Lung (tissue), 12 donors: ENCODE data around the gene NPEPL1. TPM values are rescaled to one million over a fixed set of nuclear protein-coding genes. Genes with fewer than 3 reads are reported as not detected.

ENCODE experiments used
- ATAC-seq: fragments of 200-7000 bp; cut with Tn5 transposase; one replicate; pipeline ENCODE4 v1.9.1; 2020; ENCODE audit warnings: moderate number of reproducible peaks; ENCODE audit not compliant: insufficient read depth, low FRiP score
- DNase-seq, 3 donors: peaks; one replicate each; pipeline ENCODE4 v3.0.0-alpha.2; 2013 to 2017
- H3K27ac ChIP-seq, 2 donors: one replicate each; pipeline ENCODE4 v1.5.1; 2013; ENCODE audit warnings: mild to moderate bottlenecking in 2 of 2, moderate library complexity in 2 of 2, control low read depth in 1 of 2, inconsistent platforms in 1 of 2, low read depth in 1 of 2, low read length in 1 of 2
- H3K27me3 ChIP-seq, 3 donors: one replicate each; pipeline ENCODE4 v1.5.1; 2013; ENCODE audit warnings: low read length in 2 of 3; ENCODE audit not compliant: control insufficient read depth in 3 of 3, insufficient read depth in 3 of 3
- H3K36me3 ChIP-seq, 4 donors: one replicate each; pipeline ENCODE4 v1.5.1; 2013; ENCODE audit warnings: low read length in 4 of 4, mild to moderate bottlenecking in 1 of 4, moderate library complexity in 1 of 4; ENCODE audit not compliant: control insufficient read depth in 4 of 4, insufficient read depth in 4 of 4
- H3K4me1 ChIP-seq, 5 donors: one replicate each; pipeline ENCODE4 v1.5.1; 2013; ENCODE audit warnings: low read length in 5 of 5, mild to moderate bottlenecking in 2 of 5, moderate library complexity in 1 of 5; ENCODE audit not compliant: control insufficient read depth in 5 of 5, insufficient read depth in 5 of 5
- H3K4me3 ChIP-seq: one replicate; pipeline ENCODE4 v1.5.1; 2013; ENCODE audit warnings: mild to moderate bottlenecking, control low read depth, moderate library complexity
- H3K9ac ChIP-seq, 2 donors: one replicate each; pipeline ENCODE4 v1.5.1; 2013; ENCODE audit warnings: low read length in 2 of 2, control low read depth in 1 of 2; ENCODE audit not compliant: insufficient read depth in 1 of 2
- H3K9me3 ChIP-seq, 4 donors: one replicate each; pipeline ENCODE4 v1.5.1; 2013; ENCODE audit warnings: low read length in 3 of 4, mild to moderate bottlenecking in 1 of 4, moderate library complexity in 1 of 4; ENCODE audit not compliant: control insufficient read depth in 4 of 4, insufficient read depth in 3 of 4
- CTCF ChIP-seq: IDR thresholded peaks from 2 replicates; pipeline ENCODE4 v1.5.1; 2012; ENCODE audit warnings: mild to moderate bottlenecking; ENCODE audit errors: control extremely low read depth, extremely low read depth
- WGBS, 2 donors: extraction: QIAGEN DNeasy Blood & Tissue Kit; methylation state at CpG; one replicate each; pipeline ENCODE4 v1.1.7; 2013; 5-methylcytosine and 5-hydroxymethylcytosine counted together
- polyA plus RNA-seq, 2 donors: library from polyadenylated mRNA; stranded (reverse); fragments of 200-250 nt; gene quantifications; one replicate each; pipeline ENCODE4 v1.2.1, GENCODE V29; 2013
- total RNA-seq, 2 donors: library from RNA; depleted of rRNA in 1 of 2; stranded (reverse); fragments of >200 nt in 1 of 2; gene quantifications; one replicate each; pipeline ENCODE4 v1.2.1, GENCODE V29; 2014 to 2021
- donor health status: control.
- donor health status: control.
- donor health status: Bipolar disorder and iron deficiency.
- donor health status: healthy.
- donor health status: DM: yes; HTN: yes; CAD: no.

The NPEPL1 gene
- total and polyA plus RNA-seq, 4 donors: 24.3 to 46.2 (median 41.2) TPM

- Histone ChIP-seq H3K27me3 (peaks cover 0 to 2% (median 0%) of the 10 kb centered on the region in 3 donors), H3K27ac (no peak overlapping the region), H3K9ac (no peak overlapping the region), H3K36me3 (peaks cover 2 to 51% (median 29%) of the 10 kb centered on the region in 4 donors), H3K9me3 (peaks cover 0 to 4% (median 0%) of the 10 kb centered on the region in 4 donors), H3K4me1 (peaks cover 0 to 21% (median 13%) of the 10 kb centered on the region in 5 donors), H3K4me3 (no peak overlapping the region)
- ATAC-seq: no peak
- no peak for TF ChIP-seq CTCF
- no peak for DNase-seq
- 92 to 93% methylated on average over 21 of the region's 21 CpGs for WGBS, 2 donors
These were observed 4.7 kb downstream of the NPEPL1 start for GRCh38 chr20:58697201-58697866.

DNA sequence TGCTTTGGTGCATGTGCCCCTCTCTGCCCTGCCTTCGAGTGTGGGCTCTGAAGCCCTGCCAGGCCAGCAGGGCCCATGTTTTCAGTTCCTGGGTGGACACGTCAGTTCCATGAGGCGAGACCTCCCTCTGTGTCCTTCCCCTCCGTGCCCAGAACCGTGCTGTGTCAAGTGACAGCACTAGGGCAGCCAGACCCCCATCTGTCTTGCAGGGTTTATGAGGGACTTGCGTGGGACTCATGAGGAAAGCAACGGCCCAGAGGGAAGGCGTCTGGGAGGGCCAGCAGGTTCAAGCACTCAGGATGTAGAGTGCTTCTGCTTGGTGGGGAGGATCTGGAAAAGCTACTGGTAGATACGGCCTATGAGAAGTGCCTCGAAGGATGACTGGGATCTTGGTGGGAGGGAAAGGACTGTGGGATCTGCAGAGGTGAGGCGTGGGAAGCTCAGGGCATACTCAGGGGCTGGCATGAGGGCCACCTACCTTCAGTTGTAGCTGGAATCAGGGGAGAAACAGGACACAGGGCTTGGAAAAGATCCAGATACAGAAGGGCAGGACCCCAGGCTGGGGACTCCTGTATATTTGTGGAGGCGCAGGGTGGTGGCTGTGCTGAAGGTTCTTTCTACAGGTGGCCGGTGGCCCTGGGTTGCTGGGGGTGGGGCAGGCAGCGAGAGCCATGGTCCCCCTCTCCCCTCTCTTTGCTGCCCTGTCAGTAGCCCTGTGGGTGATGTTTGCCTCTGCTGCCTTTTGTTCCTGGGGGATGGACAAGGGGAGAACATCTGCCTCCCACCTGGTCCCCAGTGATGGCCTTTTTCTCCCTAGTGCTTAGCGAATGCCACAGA is 5.5 kb downstream of the NPEPL1 start:
- no peak for TF ChIP-seq CTCF
- DNase-seq (peak in 1 of 3 donors; percentile 8), ATAC-seq (no peak)
- Histone ChIP-seq H3K9me3 (peaks cover 0 to 4% (median 0%) of the 10 kb centered on the region in 4 donors), H3K4me1 (peaks cover 0 to 20% (median 13%) of the 10 kb centered on the region in 5 donors), H3K36me3 (peaks cover 6 to 51% (median 36%) of the 10 kb centered on the region in 4 donors), H3K4me3 (no peak overlapping the region), H3K27me3 (peaks cover 0 to 2% (median 0%) of the 10 kb centered on the region in 3 donors), H3K27ac (no peak overlapping the region), H3K9ac (no peak overlapping the region)
- 95% methylated on average over 15 of the region's 15 CpGs for WGBS, 2 donors

- ATAC-seq (no peak), DNase-seq (peak in 2 of 3 donors; percentile 18 to 47)
- H3K4me1 ChIP-seq: peaks cover 0 to 13% (median 11%) of the 10 kb centered on the region in 5 donors
- H3K36me3 ChIP-seq: peaks cover 14 to 58% (median 45%) of the 10 kb centered on the region in 4 donors
- TF ChIP-seq CTCF: no peak
- 79 to 85% methylated on average over 27 of the region's 27 CpGs for WGBS, 2 donors
- H3K4me3 ChIP-seq: no peak overlapping the region
- no peak overlapping the region for H3K27ac ChIP-seq
- no peak overlapping the region for H3K9ac ChIP-seq
- peaks cover 0 to 2% (median 0%) of the 10 kb centered on the region in 3 donors for H3K27me3 ChIP-seq
- H3K9me3 ChIP-seq: peaks cover 0 to 4% (median 0%) of the 10 kb centered on the region in 4 donors
These were observed 6.4 kb downstream of the NPEPL1 start for GRCh38 chr20:58698741-58699622.
